Measurements from ENCODE around the gene CIPC.

CIPC gene

DNA sequence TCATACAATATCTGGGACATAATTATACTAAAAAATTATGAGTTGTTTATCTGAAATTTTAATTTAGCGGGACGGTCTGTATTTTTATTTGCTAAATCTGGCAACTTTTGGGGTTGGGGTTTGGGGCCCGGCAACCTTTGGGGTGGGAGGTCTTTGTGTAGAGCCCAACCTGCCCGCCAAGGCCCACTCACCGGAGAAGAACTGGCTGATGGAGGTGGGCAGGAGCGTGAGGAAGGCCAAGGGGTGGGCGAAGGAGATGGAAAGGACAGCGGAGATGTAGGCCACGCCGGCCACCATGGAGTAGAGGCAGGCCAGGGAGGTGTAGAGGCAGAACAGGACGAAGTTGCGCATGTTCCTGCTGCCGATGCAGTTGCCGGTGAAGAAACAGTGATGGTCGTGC, 41.0 kb downstream of the CIPC start:
- no peak overlapping the region for H3K9ac ChIP-seq (ENCODE audit: low read length)
- no peaks in the 10 kb centered on the region for H4K20me1 ChIP-seq (ENCODE audit: low read depth, low read length)

DNA sequence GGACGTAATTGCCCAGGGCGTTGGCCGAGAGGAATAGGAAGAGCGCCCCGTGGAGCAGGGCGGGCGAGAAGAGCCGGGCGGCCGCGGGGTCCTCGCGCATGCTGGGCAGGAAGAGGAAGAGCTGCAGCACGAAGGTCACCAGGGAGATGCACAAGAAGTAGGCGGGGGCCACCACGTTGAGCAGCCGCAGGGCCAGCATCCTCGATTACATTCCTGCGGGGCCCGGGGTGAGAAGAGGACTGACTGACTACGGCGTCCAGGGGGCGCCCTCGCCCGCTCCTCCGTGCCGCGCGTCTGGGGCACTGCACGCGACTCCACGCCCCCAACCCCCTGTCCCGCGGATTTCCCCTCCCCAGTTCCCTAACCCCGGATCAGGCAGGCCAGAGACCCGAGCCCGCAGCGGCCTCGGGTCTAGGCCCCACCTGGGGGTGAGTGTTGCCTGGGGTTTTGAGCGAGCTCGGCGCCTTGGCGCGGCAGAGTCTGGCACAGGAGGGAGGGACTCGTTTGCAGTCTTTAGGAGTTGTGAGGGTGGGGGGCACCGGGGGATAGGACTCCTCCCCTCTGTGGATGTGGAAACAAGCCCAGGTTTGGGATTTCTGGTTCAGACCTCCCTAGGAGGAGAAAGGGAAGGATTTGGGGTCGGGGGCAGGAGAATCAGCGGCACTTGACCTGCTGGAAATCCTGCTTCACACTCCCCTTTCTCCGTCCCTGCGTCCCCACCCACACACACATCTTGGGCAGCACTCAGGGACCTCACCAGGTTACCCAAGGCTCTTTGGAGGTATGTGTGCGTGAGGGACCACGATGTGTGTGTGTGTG, 41.7 kb downstream of the CIPC start:
- Histone ChIP-seq H3F3A (ENCODE audit: insufficient read depth) (no peaks in the 10 kb centered on the region), H3K27ac (ENCODE audit: low read depth, low read length) (no peak overlapping the region), H3K9me2 (replicated peaks; ENCODE audit: insufficient read depth, low read length) (no peaks in the 10 kb centered on the region), H3K9me3 (ENCODE audit: insufficient read depth, low read length) (no peaks in the 10 kb centered on the region), H3K27me3 (ENCODE audit: low read length) (no peaks in the 10 kb centered on the region), H3K36me3 (ENCODE audit: low read length) (no peaks in the 10 kb centered on the region), H3K4me2 (ENCODE audit: low read depth, low read length, poor library complexity, severe bottlenecking) (no peak overlapping the region), H3K9ac (ENCODE audit: low read length) (no peak overlapping the region), H4K20me1 (ENCODE audit: low read depth, low read length) (no peaks in the 10 kb centered on the region), H3K79me2 (ENCODE audit: insufficient read depth, low read length) (no peaks in the 10 kb centered on the region), H2AFZ (ENCODE audit: low read depth, low read length, severe bottlenecking) (no peak overlapping the region), H3K4me3 (ENCODE audit: insufficient read depth, low read length, poor library complexity, severe bottlenecking) (no peak overlapping the region)
- TF ChIP-seq CTCF (IDR thresholded peaks at IDR 0.05; ENCODE audit: insufficient read depth, low read length, poor library complexity, severe bottlenecking): peak; percentile 43
- TF ChIP-seq EZH2phosphoT487 (conservative IDR thresholded peaks at IDR 0.05; ENCODE audit: low read length): no peak

More for the DNA sequence above, 41.0 kb downstream of the CIPC start:
- H3K36me3 ChIP-seq (ENCODE audit: low read length): no peaks in the 10 kb centered on the region
- H3K9me2 ChIP-seq (replicated peaks; ENCODE audit: insufficient read depth, low read length): no peaks in the 10 kb centered on the region
- no peak overlapping the region for H2AFZ ChIP-seq (ENCODE audit: low read depth, low read length, severe bottlenecking)
- no peak overlapping the region for H3K27ac ChIP-seq (ENCODE audit: low read depth, low read length)
- TF ChIP-seq EZH2phosphoT487 (conservative IDR thresholded peaks at IDR 0.05; ENCODE audit: low read length) (no peak), CTCF (IDR thresholded peaks at IDR 0.05; ENCODE audit: insufficient read depth, low read length, poor library complexity, severe bottlenecking) (no peak)
- H3K4me2 ChIP-seq (ENCODE audit: low read depth, low read length, poor library complexity, severe bottlenecking): no peak overlapping the region
- H3K79me2 ChIP-seq (ENCODE audit: insufficient read depth, low read length): no peaks in the 10 kb centered on the region
- no peaks in the 10 kb centered on the region for H3K9me3 ChIP-seq (ENCODE audit: insufficient read depth, low read length)
- no peaks in the 10 kb centered on the region for H3F3A ChIP-seq (ENCODE audit: insufficient read depth)
- no peaks in the 10 kb centered on the region for H3K27me3 ChIP-seq (ENCODE audit: low read length)
- H3K4me3 ChIP-seq (ENCODE audit: insufficient read depth, low read length, poor library complexity, severe bottlenecking): no peak overlapping the region

DNA sequence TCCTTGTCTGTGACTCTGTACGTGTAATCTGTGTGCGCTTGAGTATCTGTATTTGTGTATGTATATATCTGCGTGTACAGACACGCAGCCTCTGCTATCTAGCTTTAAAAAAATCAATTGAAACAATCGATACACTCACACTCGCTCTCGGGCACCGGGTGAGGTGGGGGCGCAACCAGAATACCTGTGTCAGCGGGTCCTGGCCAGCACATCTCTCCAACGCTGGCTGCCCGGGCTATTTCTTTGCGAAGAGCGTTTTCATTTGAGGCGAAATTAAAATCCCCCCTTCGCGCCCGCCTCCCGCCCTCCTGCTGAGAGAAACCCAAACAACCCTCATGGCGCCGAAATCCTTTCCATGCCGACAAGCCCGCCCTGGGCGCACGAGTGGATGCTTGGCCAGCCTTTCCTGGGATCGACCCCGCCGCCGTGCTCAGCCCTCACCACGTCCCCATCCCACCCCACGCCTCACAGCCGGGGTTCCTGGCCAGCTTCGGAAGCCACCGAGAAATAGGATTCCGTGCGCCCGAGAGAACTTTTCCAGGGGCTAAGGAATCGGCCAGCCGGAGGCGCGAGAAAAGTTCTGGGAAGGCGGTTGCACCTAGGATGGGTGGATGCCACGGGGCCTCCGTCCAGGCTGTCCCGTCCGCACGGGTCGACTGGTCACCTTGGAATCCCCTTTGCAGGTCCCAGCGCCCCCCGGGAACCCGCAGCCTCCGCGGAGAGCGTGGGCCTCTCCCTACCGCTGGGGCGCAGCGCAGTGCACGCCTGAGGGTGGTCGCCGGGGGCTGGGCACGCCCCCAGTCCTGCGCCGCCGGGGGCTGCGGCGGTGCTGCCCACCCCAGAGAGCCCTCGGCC, 42.5 kb downstream of the CIPC start:
- no peak overlapping the region for H3K4me2 ChIP-seq (ENCODE audit: low read depth, low read length, poor library complexity, severe bottlenecking)
- no peak overlapping the region for H3K9ac ChIP-seq (ENCODE audit: low read length)

More for the DNA sequence above, 42.5 kb downstream of the CIPC start:
- Histone ChIP-seq H3K79me2 (ENCODE audit: insufficient read depth, low read length) (no peaks in the 10 kb centered on the region), H3K4me3 (ENCODE audit: insufficient read depth, low read length, poor library complexity, severe bottlenecking) (no peak overlapping the region), H3F3A (ENCODE audit: insufficient read depth) (no peaks in the 10 kb centered on the region), H3K27ac (ENCODE audit: low read depth, low read length) (no peak overlapping the region), H3K9me2 (replicated peaks; ENCODE audit: insufficient read depth, low read length) (no peaks in the 10 kb centered on the region), H3K36me3 (ENCODE audit: low read length) (no peaks in the 10 kb centered on the region), H2AFZ (ENCODE audit: low read depth, low read length, severe bottlenecking) (no peak overlapping the region), H4K20me1 (ENCODE audit: low read depth, low read length) (no peaks in the 10 kb centered on the region), H3K9me3 (ENCODE audit: insufficient read depth, low read length) (no peaks in the 10 kb centered on the region), H3K27me3 (ENCODE audit: low read length) (no peaks in the 10 kb centered on the region)
- TF ChIP-seq CTCF (IDR thresholded peaks at IDR 0.05; ENCODE audit: insufficient read depth, low read length, poor library complexity, severe bottlenecking) (no peak), EZH2phosphoT487 (conservative IDR thresholded peaks at IDR 0.05; ENCODE audit: low read length) (no peak)

Measured in SU-DHL-6 (cell line).